ENCODE measurements around the gene WBP2. TPM values are rescaled to one million over a fixed set of nuclear protein-coding genes. Genes with fewer than 3 reads are reported as not detected.

Gene WBP2
- total and polyA plus RNA-seq, 2 of the 13 experiments (the other 11 are each of a cell fraction or from before 2014, with no cell fraction given): 29.2 to 29.5 TPM

DNA sequence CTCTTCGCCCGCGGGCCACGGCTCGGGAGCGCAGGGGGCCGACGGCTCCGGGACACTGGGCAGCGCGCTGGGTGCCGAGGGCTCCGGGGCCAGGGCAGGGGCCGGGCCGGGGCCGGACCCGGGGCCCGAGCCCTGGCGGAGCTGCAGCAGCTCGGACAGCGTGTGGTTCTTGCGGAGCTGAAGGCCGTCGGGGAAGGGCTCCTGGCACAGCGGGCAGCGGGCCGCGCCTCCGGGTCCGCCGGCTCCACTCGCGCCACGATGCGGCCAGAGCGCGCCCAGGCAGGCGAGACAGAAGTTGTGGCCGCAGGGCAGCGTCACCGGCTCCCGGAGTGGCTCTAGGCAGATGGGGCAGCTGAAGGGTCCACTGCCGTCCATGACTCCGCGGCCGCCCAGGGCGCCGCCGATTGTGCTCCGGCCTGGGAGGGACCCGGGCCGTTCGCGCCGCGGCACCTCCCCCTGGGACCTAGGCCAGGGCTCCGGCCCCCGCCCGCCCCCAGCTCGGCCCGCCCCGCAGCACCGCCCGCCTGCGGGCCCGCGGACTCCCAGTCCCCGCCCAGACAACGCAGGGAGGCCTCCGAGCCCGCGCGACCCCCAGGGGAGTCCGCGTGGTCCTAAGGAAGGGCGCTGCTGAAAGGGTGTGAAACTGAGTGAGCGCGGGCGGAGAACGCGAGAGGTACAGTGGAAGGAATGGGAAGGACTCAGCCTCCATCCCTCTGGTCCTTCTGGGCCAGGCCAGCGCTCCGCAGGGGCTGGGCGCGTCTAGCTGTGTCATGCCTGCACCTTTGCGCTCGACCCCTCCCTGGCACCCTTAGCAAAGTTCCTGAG, 23.3 kb upstream of the WBP2 start, which contains the start of gene TRIM47 (continued):
- TF ChIP-seq, protein P1, sequence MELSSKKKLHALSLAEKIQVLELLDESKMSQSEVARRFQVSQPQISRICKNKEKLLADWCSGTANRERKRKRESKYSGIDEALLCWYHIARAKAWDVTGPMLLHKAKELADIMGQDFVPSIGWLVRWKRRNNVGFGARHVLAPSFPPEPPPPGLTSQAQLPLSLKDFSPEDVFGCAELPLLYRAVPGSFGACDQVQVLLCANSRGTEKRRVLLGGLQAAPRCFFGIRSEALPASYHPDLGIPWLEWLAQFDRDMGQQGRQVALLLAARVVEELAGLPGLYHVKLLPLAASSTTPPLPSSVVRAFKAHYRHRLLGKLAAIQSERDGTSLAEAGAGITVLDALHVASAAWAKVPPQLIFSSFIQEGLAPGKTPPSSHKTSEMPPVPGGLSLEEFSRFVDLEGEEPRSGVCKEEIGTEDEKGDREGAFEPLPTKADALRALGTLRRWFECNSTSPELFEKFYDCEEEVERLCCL (CRISPR knock-in tag; IDR thresholded peaks at IDR 0.05; ENCODE audit: borderline replicate concordance): peak; percentile 78; the same call in 1 of the 2 replicates
- TF ChIP-seq PAWR (CRISPR knock-in tag; IDR thresholded peaks at IDR 0.05; ENCODE audit: borderline replicate concordance) (peak; percentile 84; the same call in 1 of the 2 replicates), TARDBP (CRISPR knock-in tag; IDR thresholded peaks at IDR 0.05) (peak; percentile 68; the same call in 1 of the 2 replicates), ZSCAN31 (CRISPR knock-in tag; IDR thresholded peaks at IDR 0.05; ENCODE audit: low read depth) (no peak), MATR3 (CRISPR knock-in tag; IDR thresholded peaks at IDR 0.05) (no peak), BRCA1 (CRISPR knock-in tag; IDR thresholded peaks at IDR 0.05) (no peak; the same call in 1 of the 2 replicates), KDM5B (CRISPR knock-in tag; IDR thresholded peaks at IDR 0.05; ENCODE audit: borderline replicate concordance) (peak; percentile 50; the same call in 1 of the 2 replicates), ZNF562 (CRISPR knock-in tag; IDR thresholded peaks at IDR 0.05; ENCODE audit: borderline replicate concordance) (no peak), ZNF652 (CRISPR knock-in tag; IDR thresholded peaks at IDR 0.05; ENCODE audit: borderline replicate concordance, low read depth) (peak; percentile 70), ZNF629 (CRISPR knock-in tag; conservative IDR thresholded peaks at IDR 0.05) (0 out of 2 replicates have a peak, but pooled peaks have one; percentile 38), ATF7-NPFF (CRISPR knock-in tag; IDR thresholded peaks at IDR 0.05; ENCODE audit: low read depth) (peak; percentile 48; the same call in 1 of the 2 replicates), RBM22 (optimal IDR thresholded peaks at IDR 0.05; ENCODE audit: low read length) (no peak)
- TF ChIP-seq, protein P2, sequence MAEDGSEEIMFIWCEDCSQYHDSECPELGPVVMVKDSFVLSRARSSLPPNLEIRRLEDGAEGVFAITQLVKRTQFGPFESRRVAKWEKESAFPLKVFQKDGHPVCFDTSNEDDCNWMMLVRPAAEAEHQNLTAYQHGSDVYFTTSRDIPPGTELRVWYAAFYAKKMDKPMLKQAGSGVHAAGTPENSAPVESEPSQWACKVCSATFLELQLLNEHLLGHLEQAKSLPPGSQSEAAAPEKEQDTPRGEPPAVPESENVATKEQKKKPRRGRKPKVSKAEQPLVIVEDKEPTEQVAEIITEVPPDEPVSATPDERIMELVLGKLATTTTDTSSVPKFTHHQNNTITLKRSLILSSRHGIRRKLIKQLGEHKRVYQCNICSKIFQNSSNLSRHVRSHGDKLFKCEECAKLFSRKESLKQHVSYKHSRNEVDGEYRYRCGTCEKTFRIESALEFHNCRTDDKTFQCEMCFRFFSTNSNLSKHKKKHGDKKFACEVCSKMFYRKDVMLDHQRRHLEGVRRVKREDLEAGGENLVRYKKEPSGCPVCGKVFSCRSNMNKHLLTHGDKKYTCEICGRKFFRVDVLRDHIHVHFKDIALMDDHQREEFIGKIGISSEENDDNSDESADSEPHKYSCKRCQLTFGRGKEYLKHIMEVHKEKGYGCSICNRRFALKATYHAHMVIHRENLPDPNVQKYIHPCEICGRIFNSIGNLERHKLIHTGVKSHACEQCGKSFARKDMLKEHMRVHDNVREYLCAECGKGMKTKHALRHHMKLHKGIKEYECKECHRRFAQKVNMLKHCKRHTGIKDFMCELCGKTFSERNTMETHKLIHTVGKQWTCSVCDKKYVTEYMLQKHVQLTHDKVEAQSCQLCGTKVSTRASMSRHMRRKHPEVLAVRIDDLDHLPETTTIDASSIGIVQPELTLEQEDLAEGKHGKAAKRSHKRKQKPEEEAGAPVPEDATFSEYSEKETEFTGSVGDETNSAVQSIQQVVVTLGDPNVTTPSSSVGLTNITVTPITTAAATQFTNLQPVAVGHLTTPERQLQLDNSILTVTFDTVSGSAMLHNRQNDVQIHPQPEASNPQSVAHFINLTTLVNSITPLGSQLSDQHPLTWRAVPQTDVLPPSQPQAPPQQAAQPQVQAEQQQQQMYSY (CRISPR knock-in tag; IDR thresholded peaks at IDR 0.05): peak; percentile 75; the same call in 1 of the 2 replicates
- TF ChIP-seq, protein P3, sequence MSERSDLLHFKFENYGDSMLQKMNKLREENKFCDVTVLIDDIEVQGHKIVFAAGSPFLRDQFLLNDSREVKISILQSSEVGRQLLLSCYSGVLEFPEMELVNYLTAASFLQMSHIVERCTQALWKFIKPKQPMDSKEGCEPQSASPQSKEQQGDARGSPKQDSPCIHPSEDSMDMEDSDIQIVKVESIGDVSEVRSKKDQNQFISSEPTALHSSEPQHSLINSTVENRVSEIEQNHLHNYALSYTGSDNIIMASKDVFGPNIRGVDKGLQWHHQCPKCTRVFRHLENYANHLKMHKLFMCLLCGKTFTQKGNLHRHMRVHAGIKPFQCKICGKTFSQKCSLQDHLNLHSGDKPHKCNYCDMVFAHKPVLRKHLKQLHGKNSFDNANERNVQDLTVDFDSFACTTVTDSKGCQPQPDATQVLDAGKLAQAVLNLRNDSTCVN (CRISPR knock-in tag; IDR thresholded peaks at IDR 0.05; ENCODE audit: borderline replicate concordance): peak; percentile 78
- TF ChIP-seq, protein P4, sequence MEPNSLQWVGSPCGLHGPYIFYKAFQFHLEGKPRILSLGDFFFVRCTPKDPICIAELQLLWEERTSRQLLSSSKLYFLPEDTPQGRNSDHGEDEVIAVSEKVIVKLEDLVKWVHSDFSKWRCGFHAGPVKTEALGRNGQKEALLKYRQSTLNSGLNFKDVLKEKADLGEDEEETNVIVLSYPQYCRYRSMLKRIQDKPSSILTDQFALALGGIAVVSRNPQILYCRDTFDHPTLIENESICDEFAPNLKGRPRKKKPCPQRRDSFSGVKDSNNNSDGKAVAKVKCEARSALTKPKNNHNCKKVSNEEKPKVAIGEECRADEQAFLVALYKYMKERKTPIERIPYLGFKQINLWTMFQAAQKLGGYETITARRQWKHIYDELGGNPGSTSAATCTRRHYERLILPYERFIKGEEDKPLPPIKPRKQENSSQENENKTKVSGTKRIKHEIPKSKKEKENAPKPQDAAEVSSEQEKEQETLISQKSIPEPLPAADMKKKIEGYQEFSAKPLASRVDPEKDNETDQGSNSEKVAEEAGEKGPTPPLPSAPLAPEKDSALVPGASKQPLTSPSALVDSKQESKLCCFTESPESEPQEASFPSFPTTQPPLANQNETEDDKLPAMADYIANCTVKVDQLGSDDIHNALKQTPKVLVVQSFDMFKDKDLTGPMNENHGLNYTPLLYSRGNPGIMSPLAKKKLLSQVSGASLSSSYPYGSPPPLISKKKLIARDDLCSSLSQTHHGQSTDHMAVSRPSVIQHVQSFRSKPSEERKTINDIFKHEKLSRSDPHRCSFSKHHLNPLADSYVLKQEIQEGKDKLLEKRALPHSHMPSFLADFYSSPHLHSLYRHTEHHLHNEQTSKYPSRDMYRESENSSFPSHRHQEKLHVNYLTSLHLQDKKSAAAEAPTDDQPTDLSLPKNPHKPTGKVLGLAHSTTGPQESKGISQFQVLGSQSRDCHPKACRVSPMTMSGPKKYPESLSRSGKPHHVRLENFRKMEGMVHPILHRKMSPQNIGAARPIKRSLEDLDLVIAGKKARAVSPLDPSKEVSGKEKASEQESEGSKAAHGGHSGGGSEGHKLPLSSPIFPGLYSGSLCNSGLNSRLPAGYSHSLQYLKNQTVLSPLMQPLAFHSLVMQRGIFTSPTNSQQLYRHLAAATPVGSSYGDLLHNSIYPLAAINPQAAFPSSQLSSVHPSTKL (CRISPR knock-in tag; IDR thresholded peaks at IDR 0.05): peak; percentile 50; the same call in 1 of the 2 replicates
- TF ChIP-seq, protein P5, sequence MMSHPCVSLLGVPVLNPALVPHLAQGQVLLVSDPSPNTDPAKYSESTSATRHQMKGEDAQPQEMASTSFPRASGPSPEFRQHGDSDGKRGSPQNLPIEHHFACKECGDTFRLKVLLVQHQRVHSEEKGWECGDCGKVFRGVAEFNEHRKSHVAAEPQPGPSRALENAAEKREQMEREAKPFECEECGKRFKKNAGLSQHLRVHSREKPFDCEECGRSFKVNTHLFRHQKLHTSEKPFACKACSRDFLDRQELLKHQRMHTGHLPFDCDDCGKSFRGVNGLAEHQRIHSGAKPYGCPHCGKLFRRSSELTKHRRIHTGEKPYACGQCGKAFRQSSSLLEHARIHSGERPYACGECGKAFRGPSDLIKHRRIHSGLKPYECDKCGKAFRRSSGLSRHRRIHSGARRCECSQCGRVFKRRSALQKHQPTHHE (CRISPR knock-in tag; IDR thresholded peaks at IDR 0.05; ENCODE audit: borderline replicate concordance): no peak

All from HepG2 (cell line).